ENCODE measurements around the gene BCL2L13.

- TF ChIP-seq POLR2A (IDR thresholded peaks at IDR 0.05) (no peak), CTCF (IDR thresholded peaks at IDR 0.05) (no peak)
These were observed 4.6 kb upstream of the BCL2L13 start for GRCh38 chr22:17633998-17634323.
